ENCODE data around the gene CALY. TPM values are rescaled to one million over a fixed set of nuclear protein-coding genes. Genes with fewer than 3 reads are reported as not detected.
"Not testable (repeated sequence)": the region's sequence is repeated elsewhere in the genome, so short reads cannot be mapped to it uniquely, and the experiment has no call there.

CALY gene
- polyA plus RNA-seq, 1 of the 3 experiments (the other 2 are of a cell fraction) = 3.3 TPM

GRCh38 chr10:133320852-133321422 is 15.8 kb downstream of the CALY start:
- POLR2A ChIA-PET, H3K9ac ChIP-seq: not testable (repeated sequence)
- CTCF ChIA-PET = interaction anchor here (3.7 kb wide), 1 partner anchor 8 kb away, joined by 25 read pairs; no protein-coding TSS in a partner anchor

GRCh38 chr10:133318494-133319127 is 18.1 kb downstream of the CALY start:
- peak overlapping the region; percentile 84; the same call in 1 of the 2 replicates for H2AFZ ChIP-seq (ENCODE audit: low read depth)
- TF ChIP-seq MAX (IDR thresholded peaks at IDR 0.05; ENCODE audit: low read depth) (peak; percentile 38; the same call in 1 of the 2 replicates), MXI1 (IDR thresholded peaks at IDR 0.05; ENCODE audit: low read depth, low read length) (peak; percentile 84), TAF1 (IDR thresholded peaks at IDR 0.05; ENCODE audit: borderline replicate concordance, low read depth, low read length) (peak; percentile 52; the same call in 1 of the 2 replicates), TEAD4 (IDR thresholded peaks at IDR 0.05; ENCODE audit: borderline replicate concordance, insufficient read depth) (no peak), FOSL2 (IDR thresholded peaks at IDR 0.05; ENCODE audit: borderline replicate concordance, low read depth) (no peak), FOXJ3 (CRISPR knock-in tag; IDR thresholded peaks at IDR 0.05) (peak; percentile 41; the same call in 1 of the 2 replicates), YY1 (IDR thresholded peaks at IDR 0.05; ENCODE audit: low read depth) (peak; percentile 80), SIN3A (IDR thresholded peaks at IDR 0.05; ENCODE audit: borderline replicate concordance, low read depth, low read length) (no peak), RAD21 (IDR thresholded peaks at IDR 0.05; ENCODE audit: low read length) (peak; percentile 53), SMC3 (IDR thresholded peaks at IDR 0.05; ENCODE audit: low read depth, low read length) (peak; percentile 52), TCF12 (IDR thresholded peaks at IDR 0.05) (no peak), POLR2AphosphoS5 (IDR thresholded peaks at IDR 0.05; ENCODE audit: low read depth, low read length) (0 out of 2 replicates have a peak, but pooled peaks have one; percentile 32), IRF3 (IDR thresholded peaks at IDR 0.05; ENCODE audit: low read depth, low read length) (no peak), CHD2 (IDR thresholded peaks at IDR 0.05; ENCODE audit: low read length, partially characterized antibody) (peak; percentile 19), EZH2phosphoT487 (IDR thresholded peaks at IDR 0.05; ENCODE audit: borderline replicate concordance, low read depth) (no peak), CTCF (IDR thresholded peaks at IDR 0.05) (peak; percentile 76), RCOR1 (IDR thresholded peaks at IDR 0.05; ENCODE audit: low read length) (0 out of 2 replicates have a peak, but pooled peaks have one; percentile 25)
- H3K27me3 ChIP-seq (ENCODE audit: insufficient read depth) = no peaks in the 10 kb centered on the region
- 0% methylated on average over 3 of the region's 51 CpGs for WGBS (ENCODE audit: low lambda C conversion rate)
- H3K36me3 ChIP-seq (replicated peaks in 1 of 2; ENCODE audit: control insufficient read depth in 1 of 2, insufficient read depth in 2 of 2, low read length in 1 of 2) = no peaks in the 10 kb centered on the region
- peak; percentile 88 for DNase-seq
- peaks cover 0 to 12% of the 10 kb centered on the region in 2 experiments; a peak in 1 of 4 replicates for H3K4me1 ChIP-seq (ENCODE audit: control insufficient read depth in 1 of 2, insufficient read depth in 2 of 2, low read depth in 1 of 2, low read length in 1 of 2)
- H3K79me2 ChIP-seq (ENCODE audit: insufficient read depth) = no peaks in the 10 kb centered on the region
- peak overlapping the region; percentile 61 to 68 for H3K4me3 ChIP-seq (ENCODE audit: low read depth in 2 of 2, low read length in 1 of 2)
- peak overlapping the region in 1 of 2 experiments; percentile 86; a peak in 1 of 4 replicates for H3K27ac ChIP-seq (ENCODE audit: low read depth in 2 of 2, low read length in 1 of 2)
- POLR2A ChIA-PET = no interaction called here
- peak overlapping the region; percentile 83 for H3K4me2 ChIP-seq
- H3K9ac ChIP-seq = no peak overlapping the region
- CTCF ChIA-PET = interaction anchor here (0.6 to 3.7 kb wide), 8 partner anchors 9 to 58 kb away, joined by 3 to 25 read pairs (median 3); no protein-coding TSS in a partner anchor
- H3F3A ChIP-seq (replicated peaks; ENCODE audit: insufficient read depth) = peaks cover 4% of the 10 kb centered on the region
- H3K9me3 ChIP-seq = no peaks in the 10 kb centered on the region
- H3K9me2 ChIP-seq = no peaks in the 10 kb centered on the region
- H4K20me1 ChIP-seq (ENCODE audit: insufficient read depth) = no peaks in the 10 kb centered on the region

More at GRCh38 chr10:133320852-133321422, 15.8 kb downstream of the CALY start:
- H2AFZ ChIP-seq (ENCODE audit: low read depth); H3F3A ChIP-seq (replicated peaks; ENCODE audit: insufficient read depth); H3K27me3 ChIP-seq (ENCODE audit: insufficient read depth); DNase-seq; H3K9me3 ChIP-seq; H4K20me1 ChIP-seq (ENCODE audit: insufficient read depth); H3K4me3 ChIP-seq (ENCODE audit: low read depth in 2 of 2, low read length in 1 of 2); H3K9me2 ChIP-seq; H3K27ac ChIP-seq (ENCODE audit: low read depth in 2 of 2, low read length in 1 of 2); H3K36me3 ChIP-seq (replicated peaks in 1 of 2; ENCODE audit: control insufficient read depth in 1 of 2, insufficient read depth in 2 of 2, low read length in 1 of 2); H3K79me2 ChIP-seq (ENCODE audit: insufficient read depth); H3K4me2 ChIP-seq: not testable (repeated sequence)
- WGBS (ENCODE audit: low lambda C conversion rate) = 88% methylated on average over 4 of the region's 6 CpGs
- H3K4me1 ChIP-seq (ENCODE audit: control insufficient read depth in 1 of 2, insufficient read depth in 2 of 2, low read depth in 1 of 2, low read length in 1 of 2) = peaks cover 0 to 12% of the 10 kb centered on the region in 2 experiments; a peak in 1 of 4 replicates

Data from SK-N-SH (cell line).